ENCODE results near the gene FNDC3A. TPM values are rescaled to one million over a fixed set of nuclear protein-coding genes. Genes with fewer than 3 reads are reported as not detected.

Gene FNDC3A
- total and polyA plus RNA-seq, 9 of the 15 experiments (the other 6 are each of a cell fraction or from before 2014, with no cell fraction given): 4.1 to 22.0 (median 13.5) TPM

- TF ChIP-seq KDM2B (CRISPR knock-in tag; IDR thresholded peaks at IDR 0.05): no peak
- no peak for TF ChIP-seq RNF219 (CRISPR knock-in tag; IDR thresholded peaks at IDR 0.05)
- no peak for TF ChIP-seq FOXM1 (IDR thresholded peaks at IDR 0.05; ENCODE audit: low read depth)
- TF ChIP-seq FOXM1 (CRISPR knock-in tag; IDR thresholded peaks at IDR 0.05; ENCODE audit: low read depth): peak; percentile 33; the same call in 1 of the 2 replicates
- TF ChIP-seq RB1 (IDR thresholded peaks at IDR 0.05; ENCODE audit: low read depth): peak; percentile 37; the same call in 1 of the 2 replicates
- no peak for TF ChIP-seq ZBTB40 (IDR thresholded peaks at IDR 0.05)
- TF ChIP-seq ZBTB40 (CRISPR knock-in tag; IDR thresholded peaks at IDR 0.05): no peak
- no peak for TF ChIP-seq ZBTB17 (CRISPR knock-in tag; IDR thresholded peaks at IDR 0.05)
- no peak for TF ChIP-seq ZNF398 (CRISPR knock-in tag; IDR thresholded peaks at IDR 0.05)
- TF ChIP-seq MXI1 (IDR thresholded peaks at IDR 0.05; ENCODE audit: low read depth, low read length): no peak
- no peak for TF ChIP-seq PRPF4 (IDR thresholded peaks at IDR 0.05; ENCODE audit: insufficient read depth, low read depth, low read length, poor library complexity, severe bottlenecking)
- no peak for TF ChIP-seq SMARCA5 (IDR thresholded peaks at IDR 0.05)
- TF ChIP-seq NONO (IDR thresholded peaks at IDR 0.05; ENCODE audit: low read depth in 2 of 2, low read length in 1 of 2): no peak
Observed at GRCh38 chr13:48975101-48975855, 434 bp upstream of the FNDC3A start (continued).
